Mesothelial cell of epicardium (in vitro differentiated cells): ENCODE results near the gene CANT1. TPM values are rescaled to one million over a fixed set of nuclear protein-coding genes. Genes with fewer than 3 reads are reported as not detected.

ENCODE experiments used
- DNase-seq, 2 experiments: peaks; one replicate each; pipeline ENCODE4 v3.0.0; 2021; ENCODE audit warnings: low spot score in 2 of 2; ENCODE audit not compliant: unreplicated experiment in 2 of 2
- H3K27ac Mint-ChIP-seq: 2 replicates; pipeline ENCODE4 v1.8.0; 2021; ENCODE audit warnings: mixed read lengths
- H3K27me3 Mint-ChIP-seq: 2 replicates; pipeline ENCODE4 v1.8.0; 2021; ENCODE audit warnings: low read depth, mixed read lengths
- H3K36me3 Mint-ChIP-seq: 2 replicates; pipeline ENCODE4 v1.8.0; 2021; ENCODE audit warnings: mixed read lengths
- H3K4me1 Mint-ChIP-seq: 2 replicates; pipeline ENCODE4 v1.8.0; 2021; ENCODE audit warnings: mixed read lengths
- H3K4me3 Mint-ChIP-seq: 2 replicates; pipeline ENCODE4 v1.8.0; 2021; ENCODE audit warnings: mild to moderate bottlenecking, moderate library complexity, mixed read lengths
- H3K9me3 Mint-ChIP-seq: 2 replicates; pipeline ENCODE4 v1.8.0; 2021; ENCODE audit warnings: mixed read lengths
- CTCF ChIP-seq: fragments of 200-600 bp; sonication (generic); IDR thresholded peaks from one replicate; pipeline ENCODE4 v1.5.0; 2021; ENCODE audit warnings: antibody characterized with exemption; ENCODE audit not compliant: unreplicated experiment
- total RNA-seq: library from RNA; stranded (reverse); gene quantifications from 3 replicates; pipeline ENCODE4 v1.2.1, GENCODE V29; 2021

CANT1 gene
- total RNA-seq, 1 donor from 2014 or later: 68.2 TPM

GRCh38 chr17:79045001-79045729, 35.6 kb upstream of the CANT1 start:
- Mint-ChIP-seq H3K27me3 (peaks cover 12% of the 10 kb centered on the region), H3K4me1 (peaks cover 7% of the 10 kb centered on the region), H3K27ac (no peak overlapping the region), H3K36me3 (peaks cover under 1% of the 10 kb centered on the region), H3K9me3 (no peaks in the 10 kb centered on the region), H3K4me3 (no peak overlapping the region)
- no peak for TF ChIP-seq CTCF
- DNase-seq: no peak

- H3K27ac Mint-ChIP-seq: no peak overlapping the region
- no peaks in the 10 kb centered on the region for H3K36me3 Mint-ChIP-seq
- TF ChIP-seq CTCF: no peak
- no peak overlapping the region for H3K4me3 Mint-ChIP-seq
- peaks cover 12% of the 10 kb centered on the region for H3K27me3 Mint-ChIP-seq
- peaks cover 7% of the 10 kb centered on the region for H3K4me1 Mint-ChIP-seq
- no peaks in the 10 kb centered on the region for H3K9me3 Mint-ChIP-seq
- DNase-seq: no peak
Observed at GRCh38 chr17:79044462-79044861, 34.9 kb upstream of the CANT1 start.

GRCh38 chr17:79043931-79044320, 34.4 kb upstream of the CANT1 start:
- Mint-ChIP-seq H3K4me1 (peaks cover 7% of the 10 kb centered on the region), H3K27me3 (peaks cover 12% of the 10 kb centered on the region), H3K27ac (no peak overlapping the region), H3K4me3 (no peak overlapping the region), H3K36me3 (no peaks in the 10 kb centered on the region), H3K9me3 (no peaks in the 10 kb centered on the region)
- DNase-seq: no peak
- TF ChIP-seq CTCF: no peak

GRCh38 chr17:79043191-79043930, 33.8 kb upstream of the CANT1 start:
- Mint-ChIP-seq H3K27me3 (peaks cover 12% of the 10 kb centered on the region), H3K9me3 (no peaks in the 10 kb centered on the region), H3K36me3 (no peaks in the 10 kb centered on the region), H3K4me1 (peaks cover 7% of the 10 kb centered on the region), H3K4me3 (no peak overlapping the region), H3K27ac (no peak overlapping the region)
- no peak for TF ChIP-seq CTCF
- no peak for DNase-seq

GRCh38 chr17:79042421-79043190, 33.0 kb upstream of the CANT1 start:
- H3K9me3 Mint-ChIP-seq: no peaks in the 10 kb centered on the region
- H3K36me3 Mint-ChIP-seq: no peaks in the 10 kb centered on the region
- peaks cover 12% of the 10 kb centered on the region for H3K27me3 Mint-ChIP-seq
- DNase-seq: peak in 1 of 2 experiments; percentile 56
- peak; percentile 78 for TF ChIP-seq CTCF
- H3K4me3 Mint-ChIP-seq: no peak overlapping the region
- no peak overlapping the region for H3K27ac Mint-ChIP-seq
- H3K4me1 Mint-ChIP-seq: peaks cover 7% of the 10 kb centered on the region
